Psoas muscle (tissue), 8 donors: Measurements from ENCODE around the gene GTSE1. TPM values are rescaled to one million over a fixed set of nuclear protein-coding genes. Genes with fewer than 3 reads are reported as not detected.

Experiments
- ATAC-seq, 4 donors: fragments of 200-7000 bp; cut with Tn5 transposase; one replicate each; pipeline ENCODE4 v1.9.1; 2020; ENCODE audit warnings: moderate library complexity in 3 of 4, mild to moderate bottlenecking in 2 of 4
- DNase-seq, 2 donors: peaks; one replicate each; pipeline ENCODE4 v3.0.0-alpha.2; 2020
- H3K27ac ChIP-seq: fragments of 200-600 bp; one replicate; pipeline ENCODE4 v1.8.0; 2022
- H3K27me3 ChIP-seq, 3 donors: fragments of 200-600 bp in 1 of 3; one replicate each; pipeline versions ENCODE4 v1.6.1 to v1.8.0; 2013 to 2022; ENCODE audit warnings: low read length in 2 of 3, mild to moderate bottlenecking in 2 of 3, moderate library complexity in 1 of 3; ENCODE audit not compliant: insufficient read depth in 3 of 3
- H3K36me3 ChIP-seq, 2 donors: fragments of 200-600 bp in 1 of 2; one replicate each; pipeline versions ENCODE4 v1.6.1 to v1.8.0; 2013 to 2022; ENCODE audit warnings: low read depth in 1 of 2, mild to moderate bottlenecking in 1 of 2, moderate library complexity in 1 of 2; ENCODE audit not compliant: insufficient read depth in 1 of 2
- H3K4me1 ChIP-seq: fragments of 200-600 bp; one replicate; pipeline ENCODE4 v1.8.0; 2022
- H3K4me3 ChIP-seq: fragments of 200-600 bp; one replicate; pipeline ENCODE4 v1.8.0; 2022; ENCODE audit warnings: mild to moderate bottlenecking
- H3K9me3 ChIP-seq: fragments of 200-600 bp; one replicate; pipeline ENCODE4 v1.8.0; 2022
- WGBS, 3 donors: extraction: QIAGEN DNeasy Blood & Tissue Kit; methylation state at CpG; one replicate each; pipeline versions ENCODE4 v1.1.6 to v1.1.7; 2013; 5-methylcytosine and 5-hydroxymethylcytosine counted together
- intact Hi-C, 2 donors: fragments of 100-400 bp; cut with DNase I; formaldehyde crosslinking; loops; one replicate each; pipeline versions ENCODE4 v1.11.0 to v1.14.2; 2022
- polyA plus RNA-seq, 3 donors: library from polyadenylated mRNA; stranded (reverse); fragments of 200-250 nt; gene quantifications; one replicate each; pipeline ENCODE4 v1.2.3, GENCODE V29; 2013
- total RNA-seq, 4 donors: library from RNA; stranded (reverse); fragmentation: NEBNext Ultra II Directional in 2 of 4; extraction: Animal tissue kit (Norgen Biotek cat#: 25700) in 2 of 4; gene quantifications; one replicate each; pipeline versions ENCODE4 v1.2.1 to v1.2.4, GENCODE V29; 2021 to 2023
- TF ChIP-seq, protein P1 (sequence below): fragments of 200-600 bp; IDR thresholded peaks from one replicate; pipeline ENCODE4 v1.8.0; 2022; ENCODE audit warnings: antibody characterized with exemption
- donor health status: healthy with polysubstance abuse.
- donor health status: DM: no; HTN: no; CAD: no; lungs with moderate emphysema.
- donor health status: Bipolar disorder and iron deficiency.
- donor health status: healthy.
- donor health status: DM: yes; HTN: yes; CAD: no.
- donor health status: DM: no; HTN: no; CAD: no.
- donor health status: DM: no; HTN: no; CAD: no.
- donor health status: DM: yes; HTN: yes; CAD: no.

Gene GTSE1
- total and polyA plus RNA-seq, 7 donors, result 0.04 to 0.47 (median 0.16) TPM; not detected in 1

DNA sequence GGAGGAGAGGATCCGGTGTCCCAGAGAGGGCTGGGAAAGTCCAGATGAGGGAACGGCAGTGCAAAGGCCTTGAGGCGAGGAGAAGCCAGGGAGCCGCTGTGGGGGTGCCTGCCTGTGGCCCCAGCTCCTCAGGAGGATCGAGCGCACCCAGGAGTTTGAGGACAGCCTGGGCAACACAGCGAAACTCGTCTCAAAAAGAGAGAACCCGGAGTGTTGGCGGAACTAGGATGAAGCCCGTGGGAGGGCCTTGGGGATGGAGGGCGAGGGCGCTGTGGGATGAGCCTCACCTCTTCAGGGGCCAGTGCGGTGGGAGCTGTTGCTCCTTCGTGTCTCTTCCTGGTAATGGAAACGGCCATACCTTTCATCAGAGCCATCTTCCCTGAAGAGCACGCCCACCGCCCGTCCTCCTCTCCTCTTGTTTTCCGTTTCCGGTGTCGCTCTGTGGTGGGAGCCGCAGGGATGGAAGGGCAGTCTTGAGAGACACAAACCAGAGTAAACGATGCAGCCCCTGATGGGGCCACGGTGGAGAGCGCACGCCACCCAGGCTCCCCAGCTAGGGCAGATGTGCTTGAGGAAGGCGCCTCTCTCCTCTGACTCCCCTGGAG is 54.6 kb downstream of the GTSE1 start:
- intact Hi-C loops, result no loop called here

DNA sequence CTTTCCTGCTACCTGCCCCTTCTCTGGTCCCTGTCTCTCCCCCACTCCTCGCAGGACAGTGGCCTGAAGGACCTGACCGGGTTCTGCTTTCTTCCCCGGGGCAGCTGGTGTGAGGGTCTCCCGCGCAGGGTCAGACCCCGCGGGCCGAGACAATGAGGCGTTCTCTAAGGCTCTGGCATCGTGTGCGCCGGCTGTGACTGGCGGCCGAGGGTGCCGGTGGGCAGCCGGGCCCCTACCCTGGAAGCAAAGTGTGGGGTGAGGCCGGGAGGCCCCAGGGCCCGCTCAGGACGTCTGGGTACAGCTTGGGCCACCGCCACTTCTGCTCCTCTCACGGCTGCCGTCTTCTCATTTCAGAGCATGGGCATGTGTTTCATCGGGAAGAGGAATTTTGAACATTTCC is 55.1 kb downstream of the GTSE1 start:
- 90 to 94% (median 90%) methylated on average over 23 of the region's 23 CpGs for WGBS, 3 donors
- Histone ChIP-seq H3K36me3 (peaks cover 4 to 97% of the 10 kb centered on the region in 2 donors), H3K9me3 (no peaks in the 10 kb centered on the region), H3K4me1 (peaks cover 9% of the 10 kb centered on the region), H3K27ac (no peak overlapping the region), H3K4me3 (no peak overlapping the region), H3K27me3 (no peaks in the 10 kb centered on the region)
- TF ChIP-seq, protein P1, sequence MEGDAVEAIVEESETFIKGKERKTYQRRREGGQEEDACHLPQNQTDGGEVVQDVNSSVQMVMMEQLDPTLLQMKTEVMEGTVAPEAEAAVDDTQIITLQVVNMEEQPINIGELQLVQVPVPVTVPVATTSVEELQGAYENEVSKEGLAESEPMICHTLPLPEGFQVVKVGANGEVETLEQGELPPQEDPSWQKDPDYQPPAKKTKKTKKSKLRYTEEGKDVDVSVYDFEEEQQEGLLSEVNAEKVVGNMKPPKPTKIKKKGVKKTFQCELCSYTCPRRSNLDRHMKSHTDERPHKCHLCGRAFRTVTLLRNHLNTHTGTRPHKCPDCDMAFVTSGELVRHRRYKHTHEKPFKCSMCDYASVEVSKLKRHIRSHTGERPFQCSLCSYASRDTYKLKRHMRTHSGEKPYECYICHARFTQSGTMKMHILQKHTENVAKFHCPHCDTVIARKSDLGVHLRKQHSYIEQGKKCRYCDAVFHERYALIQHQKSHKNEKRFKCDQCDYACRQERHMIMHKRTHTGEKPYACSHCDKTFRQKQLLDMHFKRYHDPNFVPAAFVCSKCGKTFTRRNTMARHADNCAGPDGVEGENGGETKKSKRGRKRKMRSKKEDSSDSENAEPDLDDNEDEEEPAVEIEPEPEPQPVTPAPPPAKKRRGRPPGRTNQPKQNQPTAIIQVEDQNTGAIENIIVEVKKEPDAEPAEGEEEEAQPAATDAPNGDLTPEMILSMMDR, result no peak
- DNase-seq, result no peak
- intact Hi-C loops, result no loop called here
- no peak for ATAC-seq

More for the DNA sequence above, 54.6 kb downstream of the GTSE1 start:
- no peak for ATAC-seq
- peaks cover 9% of the 10 kb centered on the region for H3K4me1 ChIP-seq
- H3K36me3 ChIP-seq, result peaks cover 5 to 97% of the 10 kb centered on the region in 2 donors
- no peak for DNase-seq
- H3K27ac ChIP-seq, result no peak overlapping the region
- H3K9me3 ChIP-seq, result no peaks in the 10 kb centered on the region
- H3K4me3 ChIP-seq, result no peak overlapping the region
- WGBS, 3 donors, result 89 to 92% (median 91%) methylated on average over 28 of the region's 28 CpGs
- TF ChIP-seq, protein P1, result no peak
- no peaks in the 10 kb centered on the region for H3K27me3 ChIP-seq

DNA sequence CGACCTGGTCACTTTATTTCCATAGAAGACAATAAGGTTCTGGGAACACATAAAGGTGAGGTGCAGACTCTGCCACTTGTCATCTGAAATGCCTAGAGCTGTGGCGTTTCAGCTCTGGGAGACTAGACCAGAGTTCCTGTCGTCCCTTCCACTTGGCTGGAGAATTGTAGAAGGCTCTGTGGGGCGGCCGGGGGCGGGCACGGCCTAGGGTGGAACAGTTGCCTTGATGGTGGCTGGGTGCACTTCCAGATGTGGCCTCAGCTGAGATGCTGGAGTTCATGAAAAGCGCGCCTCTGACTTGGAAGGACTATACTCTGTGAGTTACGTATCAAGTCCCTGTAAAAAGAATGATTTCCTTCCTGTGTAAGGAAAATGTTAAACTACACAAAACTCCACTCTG is 55.6 kb downstream of the GTSE1 start:
- DNase-seq (no peak), ATAC-seq (no peak)
- Histone ChIP-seq H3K27ac (no peak overlapping the region), H3K9me3 (no peaks in the 10 kb centered on the region), H3K4me1 (peaks cover 9% of the 10 kb centered on the region), H3K27me3 (no peaks in the 10 kb centered on the region), H3K4me3 (no peak overlapping the region), H3K36me3 (peaks cover 4 to 97% of the 10 kb centered on the region in 2 donors)
- WGBS, 3 donors, result 92 to 93% (median 92%) methylated on average over 10 of the region's 10 CpGs
- intact Hi-C loops, result no loop called here
- TF ChIP-seq, protein P1, result no peak

DNA sequence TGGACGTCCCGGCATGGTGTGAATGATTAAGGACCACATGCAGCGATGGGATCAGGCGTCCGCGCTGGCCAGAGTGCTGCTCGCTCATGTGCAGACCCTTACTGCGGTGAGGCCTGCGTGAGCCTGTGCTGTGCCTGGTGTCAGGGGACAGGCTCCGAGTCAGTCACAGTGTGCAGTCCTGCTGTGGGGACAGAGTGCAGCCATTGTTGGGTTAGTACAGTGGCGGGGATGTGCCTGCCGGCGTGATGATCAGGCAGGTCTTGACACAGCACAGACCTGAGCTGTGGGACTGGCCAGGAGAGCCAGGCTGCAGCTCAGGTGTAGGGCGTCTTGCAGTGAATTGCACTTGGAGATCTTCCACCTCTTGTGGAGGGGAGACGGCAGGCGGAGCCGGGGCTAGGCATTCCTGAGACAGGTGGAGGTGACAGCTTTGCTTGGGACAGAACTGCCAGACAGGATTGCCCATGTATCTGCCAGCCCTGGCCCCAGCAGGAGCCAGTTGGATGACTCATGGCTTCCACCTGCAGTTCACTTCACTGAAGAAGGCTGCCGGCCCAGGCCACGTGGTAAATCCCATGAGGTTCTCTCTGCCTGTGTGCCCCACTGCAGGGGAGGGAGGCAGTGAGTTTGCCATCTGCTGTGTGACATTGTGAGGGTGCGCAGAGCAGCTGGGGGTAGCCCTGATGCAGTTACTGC is 56.2 kb downstream of the GTSE1 start:
- DNase-seq, result peak; percentile 65 to 75
- TF ChIP-seq, protein P1, result no peak
- H3K27ac ChIP-seq, result peak overlapping the region; percentile 69
- peaks cover 4 to 95% of the 10 kb centered on the region in 2 donors for H3K36me3 ChIP-seq
- ATAC-seq, result peak; percentile 85 to 89 (median 88)
- H3K4me1 ChIP-seq, result peaks cover 9% of the 10 kb centered on the region
- H3K9me3 ChIP-seq, result no peaks in the 10 kb centered on the region
- intact Hi-C loops, result no loop called here
- 66 to 76% (median 71%) methylated on average over 20 of the region's 20 CpGs for WGBS, 3 donors
- no peak overlapping the region for H3K4me3 ChIP-seq
- H3K27me3 ChIP-seq, result no peaks in the 10 kb centered on the region
